Hematopoietic multipotent progenitor cell treated with erythropoietin and hydrocortisone succinate and interleukin-3 and kit ligand, for 8 days (in vitro differentiated cells): Measurements from ENCODE around the gene CCDC149.
"Not testable (repeated sequence)": the region's sequence is repeated elsewhere in the genome, so short reads cannot be mapped to it uniquely, and the experiment has no call there.

Experiments used
- DNase-seq: peaks from one replicate; pipeline ENCODE4 v3.0.0-alpha.2; 2015

The CCDC149 gene

GRCh38 chr4:24915121-24915922, 2.5 kb upstream of the CCDC149 start:
- no peak for DNase-seq

GRCh38 chr4:24914460-24914859, 1.6 kb upstream of the CCDC149 start:
- DNase-seq: no peak

DNA sequence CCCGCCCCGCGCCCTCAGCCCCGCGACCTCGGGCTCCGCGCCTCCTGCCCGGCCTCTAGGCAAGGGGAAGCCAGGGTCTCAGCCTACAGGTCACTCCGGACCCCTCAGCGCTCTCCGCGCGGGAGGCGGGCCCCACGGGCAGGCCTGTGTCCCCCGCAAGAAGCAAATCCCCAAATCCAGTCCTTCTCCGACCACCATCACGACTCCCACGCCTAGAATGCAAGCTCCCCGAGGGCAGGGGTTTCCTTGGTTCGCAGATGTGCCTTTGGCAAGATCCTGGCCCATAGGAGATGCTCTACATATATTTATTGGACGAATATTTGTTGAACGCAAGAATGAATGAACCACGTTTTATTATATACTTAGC, 260 bp upstream of the CCDC149 start:
- DNase-seq: no peak

DNA sequence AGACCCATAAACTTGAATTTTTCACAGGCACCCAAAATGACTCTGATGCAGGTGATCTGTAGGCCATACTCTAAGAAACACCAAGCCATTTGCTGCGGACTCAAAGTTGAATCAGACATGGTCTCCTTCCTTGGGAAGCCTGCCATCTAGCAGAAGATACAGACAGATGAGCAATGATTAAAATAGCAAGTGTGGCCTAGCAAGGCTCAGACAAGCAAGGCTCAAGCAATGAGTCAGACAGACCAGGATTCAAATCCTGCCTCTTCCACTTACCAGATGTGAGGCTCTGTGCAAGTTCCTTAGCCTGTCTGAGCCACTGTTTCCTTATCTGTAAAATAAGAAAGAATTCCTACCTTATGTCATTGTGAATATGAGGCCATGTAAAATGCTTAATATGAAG, 2.3 kb downstream of the CCDC149 start:
- DNase-seq: no peak

DNA sequence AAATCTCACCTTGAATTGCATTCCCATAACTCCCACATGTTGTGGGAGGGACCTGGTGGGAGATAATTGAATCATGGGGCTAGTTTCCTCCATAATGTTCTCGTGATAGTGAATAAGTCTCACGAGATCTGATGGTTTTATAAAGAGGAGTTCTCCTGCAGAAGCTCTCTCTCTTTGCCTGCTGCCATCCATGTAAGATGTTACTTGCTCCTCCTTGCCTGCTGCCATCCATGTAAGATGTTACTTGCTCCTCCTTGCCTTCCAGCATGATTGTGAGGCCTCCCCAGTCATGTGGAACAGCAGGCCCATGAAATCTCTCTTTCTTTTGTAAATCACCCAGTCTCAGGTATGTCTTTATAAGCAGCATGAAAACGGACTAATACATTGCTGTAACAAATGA, 3.2 kb downstream of the CCDC149 start:
- DNase-seq: not testable (repeated sequence)

DNA sequence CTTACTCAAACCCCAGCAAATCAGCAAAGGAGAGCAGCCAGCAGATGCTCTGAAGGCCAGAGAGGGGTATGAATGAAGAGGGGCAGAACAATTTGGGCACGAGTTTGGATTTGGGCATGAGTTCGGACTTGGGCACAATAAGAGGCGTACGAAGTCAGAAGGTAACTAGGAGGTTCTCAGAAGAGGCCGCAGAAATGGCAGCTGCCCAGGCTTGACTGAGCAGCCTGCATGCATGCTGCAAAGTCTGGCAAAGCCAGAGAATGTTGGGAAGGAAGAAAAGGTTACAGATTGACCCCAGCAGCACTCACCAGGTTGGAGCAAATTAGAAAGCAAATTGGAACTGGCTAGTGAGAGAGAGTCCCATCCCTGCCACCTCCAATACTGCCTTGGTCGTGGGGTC, 15.2 kb downstream of the CCDC149 start:
- no peak for DNase-seq

- DNase-seq: no peak
Measured at GRCh38 chr4:24896977-24897376, 15.9 kb downstream of the CCDC149 start.

- DNase-seq: no peak
Measured at GRCh38 chr4:24896056-24896455, 16.8 kb downstream of the CCDC149 start.

- DNase-seq: no peak
Measured at GRCh38 chr4:24895461-24895860, 17.4 kb downstream of the CCDC149 start.

GRCh38 chr4:24894846-24895245, 18.0 kb downstream of the CCDC149 start:
- no peak for DNase-seq

- no peak for DNase-seq
Measured at GRCh38 chr4:24894243-24894642, 18.6 kb downstream of the CCDC149 start.

DNA sequence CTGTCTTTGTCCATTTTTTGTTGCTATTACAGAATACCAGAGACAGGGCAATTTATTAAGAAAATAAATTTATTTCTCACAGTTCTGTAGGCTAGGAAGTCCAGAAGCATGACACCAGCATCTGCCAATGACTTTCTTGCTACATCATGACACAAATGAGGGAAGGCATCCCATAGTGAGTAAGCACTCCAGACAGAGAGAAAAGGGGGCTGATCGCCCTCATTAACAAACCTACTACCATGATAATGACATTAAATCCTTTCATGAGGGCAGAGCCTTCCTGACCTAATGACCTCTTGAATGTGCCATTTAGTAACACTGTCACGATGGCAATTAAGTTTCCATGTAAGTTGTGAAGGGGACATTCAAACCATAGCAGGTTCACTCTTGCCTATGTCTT, 20.1 kb downstream of the CCDC149 start:
- no peak for DNase-seq

GRCh38 chr4:24892278-24892677, 20.6 kb downstream of the CCDC149 start:
- DNase-seq: no peak

DNA sequence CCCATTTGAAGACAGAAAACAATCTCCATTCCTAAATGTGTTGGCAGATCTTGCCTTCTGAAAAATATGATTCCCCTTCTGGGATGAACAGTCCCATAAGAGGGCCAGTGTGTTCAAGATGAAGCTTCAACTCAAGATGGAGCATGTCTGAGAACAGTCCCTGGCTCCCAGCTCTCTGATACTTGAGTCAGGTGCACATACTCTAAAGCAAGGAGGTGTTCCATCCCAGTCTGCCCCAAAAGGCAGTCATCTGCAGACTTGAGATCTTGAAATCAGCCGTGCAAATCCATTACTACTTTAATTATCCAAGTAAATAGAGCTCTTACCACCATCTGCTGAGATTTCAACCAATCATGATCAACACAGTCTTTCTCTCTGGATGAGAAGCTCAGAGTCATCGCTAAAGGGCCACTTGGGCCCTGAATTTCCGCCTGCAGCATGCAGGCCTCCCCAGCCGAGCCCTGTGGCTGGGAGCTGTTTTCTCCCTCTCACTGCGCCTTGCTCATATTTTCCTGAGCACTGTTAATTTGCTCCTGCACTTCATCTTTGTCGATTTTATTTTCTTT, 22.2 kb downstream of the CCDC149 start:
- DNase-seq: no peak

DNA sequence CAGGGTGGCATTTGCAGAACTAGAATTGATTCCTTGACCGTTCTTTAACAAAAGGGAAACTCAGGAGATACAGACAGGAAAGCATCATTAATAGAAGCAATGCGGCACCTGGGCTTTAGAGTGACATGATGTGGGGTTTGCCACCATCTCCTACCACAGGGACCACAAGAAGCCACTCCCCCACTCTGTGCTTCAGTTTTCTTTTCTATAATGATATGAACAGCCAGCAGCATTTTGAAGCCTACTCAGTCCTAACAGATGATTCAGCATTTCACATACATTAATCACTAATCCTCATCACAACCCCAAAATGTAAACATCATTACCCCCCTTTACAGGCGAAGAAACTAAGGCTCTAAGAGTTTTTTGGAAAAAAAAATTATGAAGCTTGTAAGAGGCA, 22.9 kb downstream of the CCDC149 start:
- DNase-seq: no peak

GRCh38 chr4:24888475-24889344, 24.1 kb downstream of the CCDC149 start:
- DNase-seq: peak; percentile 59

DNA sequence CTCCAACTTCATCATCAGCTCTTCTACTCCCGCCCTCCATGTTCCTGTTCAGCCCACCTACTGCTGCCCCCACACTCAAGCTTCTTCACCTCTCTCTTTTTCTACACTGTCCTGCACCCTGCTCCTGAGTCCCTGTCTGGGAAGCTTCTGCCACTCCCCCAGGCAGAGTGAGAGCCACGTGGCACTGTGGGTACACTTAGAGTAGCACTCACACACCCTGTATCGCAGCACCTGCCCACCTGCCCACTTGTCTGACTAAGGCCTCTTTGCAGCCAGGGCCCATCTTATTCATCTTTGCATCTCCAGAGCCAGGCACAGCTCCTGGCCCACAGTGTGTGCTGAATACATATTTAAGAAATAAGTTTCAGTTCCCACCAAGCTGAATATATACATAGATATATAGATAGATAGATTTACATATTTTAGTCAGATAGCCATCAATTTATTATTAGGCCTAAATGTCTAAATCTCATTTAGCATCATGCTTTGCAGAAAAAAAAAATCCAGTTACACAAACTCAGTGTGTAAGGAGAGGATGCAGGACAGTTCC, 24.9 kb downstream of the CCDC149 start:
- DNase-seq: no peak

DNA sequence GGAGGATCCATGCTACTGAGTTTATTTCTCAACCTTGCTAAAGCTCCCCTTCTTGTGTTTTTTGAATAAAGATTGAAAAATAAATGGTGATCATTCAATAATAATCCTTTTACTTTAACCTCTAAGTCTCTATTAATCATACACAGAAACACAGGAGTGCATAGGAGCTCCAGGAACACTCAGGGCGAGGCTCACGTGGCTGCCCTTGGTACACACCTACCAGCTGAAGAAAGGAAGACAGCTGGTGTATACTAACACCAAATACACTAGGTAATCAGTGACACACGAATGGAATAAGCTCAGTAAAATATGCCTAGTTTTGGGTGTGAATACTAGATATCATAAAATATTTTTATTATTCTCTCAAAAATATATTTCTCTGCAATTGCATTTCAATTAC, 26.2 kb downstream of the CCDC149 start:
- no peak for DNase-seq

- DNase-seq: no peak
Measured at GRCh38 chr4:24885342-24885741, 27.5 kb downstream of the CCDC149 start.

DNA sequence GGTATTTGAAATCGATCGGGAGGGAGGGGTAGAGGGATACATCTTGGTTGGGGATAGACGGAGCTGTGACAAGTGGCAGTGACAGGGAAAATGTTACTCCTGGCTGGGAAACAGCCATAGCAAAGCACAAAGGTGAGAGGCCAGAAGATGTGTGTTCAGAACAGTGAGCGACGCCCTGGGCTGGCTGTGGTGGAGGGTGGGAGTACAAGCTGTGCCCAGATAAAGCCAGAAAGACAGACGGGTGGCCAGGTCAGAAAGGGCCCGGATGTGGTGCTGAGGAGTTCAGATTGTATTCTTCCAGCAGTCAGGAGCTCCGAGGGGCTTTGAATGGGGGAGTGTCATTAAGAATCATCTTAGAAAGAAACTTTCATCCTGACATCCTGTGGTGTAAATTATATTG, 27.9 kb downstream of the CCDC149 start:
- DNase-seq: no peak

GRCh38 chr4:24881508-24882196, 31.2 kb downstream of the CCDC149 start:
- DNase-seq: no peak

DNA sequence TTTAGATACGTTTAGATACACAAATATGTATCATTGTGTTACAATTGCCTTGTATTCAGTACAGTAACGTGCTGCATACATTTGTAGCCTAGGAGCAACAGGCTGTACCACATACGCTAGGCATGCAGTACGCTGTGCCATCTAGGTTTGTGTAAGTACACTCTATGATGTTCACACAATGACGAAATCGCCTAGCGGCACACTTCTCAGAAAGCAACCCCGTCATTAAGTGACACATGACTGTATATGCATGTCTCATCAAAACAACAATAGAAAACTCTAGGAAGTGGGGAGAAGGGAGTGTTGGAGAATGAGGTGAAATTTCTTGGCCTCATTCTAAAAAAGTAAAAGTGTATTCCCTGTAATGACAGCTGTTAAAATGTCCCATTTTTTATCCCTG, 32.7 kb downstream of the CCDC149 start:
- no peak for DNase-seq

- DNase-seq: no peak
Measured at GRCh38 chr4:24878636-24879016, 34.2 kb downstream of the CCDC149 start.
